Epithelial cell of esophagus (primary cell): Measurements from ENCODE around the gene TLR8.

Experiments
- DNase-seq: peaks from one replicate; pipeline ENCODE4 v3.0.0; 2010; ENCODE audit warnings: low read depth
- H3K4me3 ChIP-seq: 2 replicates; pipeline ENCODE4 v1.5.1; 2011; ENCODE audit warnings: mild to moderate bottlenecking, low read length, control low read depth
- TF ChIP-seq, protein P1 (sequence below): IDR thresholded peaks from 2 replicates; pipeline ENCODE4 v1.5.1; 2011; ENCODE audit warnings: low read depth, mild to moderate bottlenecking, low read length, control low read depth, inconsistent platforms; ENCODE audit not compliant: insufficient read depth; ENCODE audit errors: missing control alignments

Gene TLR8

DNA sequence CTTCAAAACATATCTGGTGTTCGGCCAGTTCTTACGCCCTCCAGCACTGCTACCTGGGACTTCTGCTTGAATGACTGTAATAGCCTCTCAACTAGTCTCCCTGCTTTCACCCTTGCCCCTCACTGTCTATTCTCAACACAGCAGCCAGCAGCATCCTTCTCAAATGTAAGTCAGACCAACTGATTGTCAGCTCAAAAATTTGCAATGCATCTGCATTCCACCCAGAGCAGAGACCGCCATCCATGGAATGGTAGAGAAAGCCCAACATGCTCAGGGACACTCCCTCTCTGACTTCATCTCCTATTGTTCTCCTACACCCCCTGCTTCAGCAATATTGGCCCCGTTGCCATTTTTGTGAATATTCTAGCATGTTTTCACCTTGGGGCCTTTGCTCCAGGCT lies 33.7 kb upstream of the TLR8 start:
- H3K4me3 ChIP-seq: no peak overlapping the region
- TF ChIP-seq, protein P1, sequence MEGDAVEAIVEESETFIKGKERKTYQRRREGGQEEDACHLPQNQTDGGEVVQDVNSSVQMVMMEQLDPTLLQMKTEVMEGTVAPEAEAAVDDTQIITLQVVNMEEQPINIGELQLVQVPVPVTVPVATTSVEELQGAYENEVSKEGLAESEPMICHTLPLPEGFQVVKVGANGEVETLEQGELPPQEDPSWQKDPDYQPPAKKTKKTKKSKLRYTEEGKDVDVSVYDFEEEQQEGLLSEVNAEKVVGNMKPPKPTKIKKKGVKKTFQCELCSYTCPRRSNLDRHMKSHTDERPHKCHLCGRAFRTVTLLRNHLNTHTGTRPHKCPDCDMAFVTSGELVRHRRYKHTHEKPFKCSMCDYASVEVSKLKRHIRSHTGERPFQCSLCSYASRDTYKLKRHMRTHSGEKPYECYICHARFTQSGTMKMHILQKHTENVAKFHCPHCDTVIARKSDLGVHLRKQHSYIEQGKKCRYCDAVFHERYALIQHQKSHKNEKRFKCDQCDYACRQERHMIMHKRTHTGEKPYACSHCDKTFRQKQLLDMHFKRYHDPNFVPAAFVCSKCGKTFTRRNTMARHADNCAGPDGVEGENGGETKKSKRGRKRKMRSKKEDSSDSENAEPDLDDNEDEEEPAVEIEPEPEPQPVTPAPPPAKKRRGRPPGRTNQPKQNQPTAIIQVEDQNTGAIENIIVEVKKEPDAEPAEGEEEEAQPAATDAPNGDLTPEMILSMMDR: no peak

GRCh38 chrX:12874581-12874980 lies 31.8 kb upstream of the TLR8 start:
- no peak for DNase-seq
- no peak overlapping the region for H3K4me3 ChIP-seq
- TF ChIP-seq, protein P1: no peak

More for the DNA sequence above, 33.7 kb upstream of the TLR8 start:
- DNase-seq: no peak

DNA sequence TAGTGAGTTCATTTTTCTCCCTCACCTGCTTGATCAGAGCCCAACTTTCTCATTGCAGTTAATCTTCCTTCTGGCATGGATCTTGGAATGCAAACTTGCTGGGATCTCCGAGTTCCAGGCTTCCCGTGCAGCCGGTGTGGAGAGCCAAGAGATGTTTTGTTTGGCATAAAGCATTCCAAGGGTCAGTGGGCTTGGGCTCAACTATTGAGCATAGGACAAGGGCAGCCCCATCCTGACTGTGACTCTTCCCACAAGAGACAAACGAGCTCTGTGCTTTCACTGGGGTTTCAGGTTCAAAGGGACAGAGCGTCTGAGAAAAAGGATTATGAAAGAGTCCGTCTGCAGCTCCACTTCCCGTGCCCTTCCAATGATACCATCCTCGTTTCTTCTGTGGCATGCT lies 29.0 kb upstream of the TLR8 start:
- H3K4me3 ChIP-seq: no peak overlapping the region
- DNase-seq: no peak
- TF ChIP-seq, protein P1: no peak

GRCh38 chrX:12878536-12878935 lies 27.9 kb upstream of the TLR8 start:
- TF ChIP-seq, protein P1: no peak
- H3K4me3 ChIP-seq: no peak overlapping the region
- DNase-seq: peak; percentile 27

DNA sequence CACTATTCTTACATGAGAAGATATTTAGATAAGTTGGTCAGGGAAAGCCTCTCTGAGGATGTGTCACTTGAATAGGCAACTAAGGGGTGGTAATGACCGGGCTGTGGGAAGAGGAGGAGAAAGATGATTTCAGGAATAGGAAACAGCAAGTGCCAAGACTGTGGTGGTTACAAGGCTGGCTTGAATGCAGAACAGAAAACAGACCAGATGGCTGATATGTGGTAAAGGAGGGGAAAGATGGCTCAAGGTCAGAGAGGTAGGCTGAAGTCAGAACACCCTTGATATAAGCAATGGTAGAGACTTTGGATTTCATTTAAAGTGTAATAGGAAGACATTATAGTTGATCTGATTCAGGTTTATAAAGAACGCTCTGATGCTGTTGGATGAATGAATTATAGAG lies 24.5 kb upstream of the TLR8 start:
- TF ChIP-seq, protein P1: no peak
- no peak for DNase-seq
- no peak overlapping the region for H3K4me3 ChIP-seq

DNA sequence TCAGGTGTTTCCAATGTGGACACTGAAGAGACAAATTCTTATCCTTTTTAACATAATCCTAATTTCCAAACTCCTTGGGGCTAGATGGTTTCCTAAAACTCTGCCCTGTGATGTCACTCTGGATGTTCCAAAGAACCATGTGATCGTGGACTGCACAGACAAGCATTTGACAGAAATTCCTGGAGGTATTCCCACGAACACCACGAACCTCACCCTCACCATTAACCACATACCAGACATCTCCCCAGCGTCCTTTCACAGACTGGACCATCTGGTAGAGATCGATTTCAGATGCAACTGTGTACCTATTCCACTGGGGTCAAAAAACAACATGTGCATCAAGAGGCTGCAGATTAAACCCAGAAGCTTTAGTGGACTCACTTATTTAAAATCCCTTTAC lies 20.9 kb upstream of the TLR8 start:
- no peak for DNase-seq
- TF ChIP-seq, protein P1: no peak
- no peak overlapping the region for H3K4me3 ChIP-seq

DNA sequence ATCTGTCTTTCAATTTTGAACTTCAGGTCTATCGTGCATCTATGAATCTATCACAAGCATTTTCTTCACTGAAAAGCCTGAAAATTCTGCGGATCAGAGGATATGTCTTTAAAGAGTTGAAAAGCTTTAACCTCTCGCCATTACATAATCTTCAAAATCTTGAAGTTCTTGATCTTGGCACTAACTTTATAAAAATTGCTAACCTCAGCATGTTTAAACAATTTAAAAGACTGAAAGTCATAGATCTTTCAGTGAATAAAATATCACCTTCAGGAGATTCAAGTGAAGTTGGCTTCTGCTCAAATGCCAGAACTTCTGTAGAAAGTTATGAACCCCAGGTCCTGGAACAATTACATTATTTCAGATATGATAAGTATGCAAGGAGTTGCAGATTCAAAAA lies 19.9 kb upstream of the TLR8 start:
- no peak overlapping the region for H3K4me3 ChIP-seq
- TF ChIP-seq, protein P1: no peak

More for the DNA sequence above, 19.9 kb upstream of the TLR8 start:
- no peak for DNase-seq
